Tibial nerve (tissue), 4 donors: ENCODE measurements around the gene SCN7A.

Experiments used
- CTCF ChIP-seq, 5 experiments: fragments of 200-600 bp in 3 of 5; fragments of 450-650 bp in 2 of 5; sonication (generic) in 3 of 5; IDR thresholded peaks; one replicate each; pipeline ENCODE4 v1.5.1; 2016 to 2019; ENCODE audit warnings: antibody characterized with exemption in 5 of 5, mild to moderate bottlenecking in 3 of 5, moderate library complexity in 2 of 5
- EP300 ChIP-seq, 2 donors: sonication (generic); formaldehyde crosslinking; IDR thresholded peaks; one replicate each; pipeline ENCODE4 v1.6.1; 2017; ENCODE audit warnings: antibody characterized with exemption in 2 of 2, mild to moderate bottlenecking in 1 of 2
- POLR2A ChIP-seq, 2 donors: fragments of 450-650 bp; IDR thresholded peaks; one replicate each; pipeline ENCODE4 v1.6.1; 2017; ENCODE audit warnings: antibody characterized with exemption in 2 of 2, mild to moderate bottlenecking in 2 of 2, moderate library complexity in 2 of 2

- TF ChIP-seq POLR2A (IDR thresholded peaks at IDR 0.05): no peak
- TF ChIP-seq EP300 (IDR thresholded peaks at IDR 0.05): no peak
- no peak for TF ChIP-seq CTCF (IDR thresholded peaks at IDR 0.05)
Observed at GRCh38 chr2:166375195-166375735, 118.8 kb downstream of the SCN7A start.
